ENCODE measurements around the gene MOSPD2. TPM values are rescaled to one million over a fixed set of nuclear protein-coding genes. Genes with fewer than 3 reads are reported as not detected.

The MOSPD2 gene
- 8.6 TPM for polyA plus RNA-seq (2013, experiment 1 of 2)
- 9.4 TPM for polyA plus RNA-seq (2013, experiment 2 of 2)

DNA sequence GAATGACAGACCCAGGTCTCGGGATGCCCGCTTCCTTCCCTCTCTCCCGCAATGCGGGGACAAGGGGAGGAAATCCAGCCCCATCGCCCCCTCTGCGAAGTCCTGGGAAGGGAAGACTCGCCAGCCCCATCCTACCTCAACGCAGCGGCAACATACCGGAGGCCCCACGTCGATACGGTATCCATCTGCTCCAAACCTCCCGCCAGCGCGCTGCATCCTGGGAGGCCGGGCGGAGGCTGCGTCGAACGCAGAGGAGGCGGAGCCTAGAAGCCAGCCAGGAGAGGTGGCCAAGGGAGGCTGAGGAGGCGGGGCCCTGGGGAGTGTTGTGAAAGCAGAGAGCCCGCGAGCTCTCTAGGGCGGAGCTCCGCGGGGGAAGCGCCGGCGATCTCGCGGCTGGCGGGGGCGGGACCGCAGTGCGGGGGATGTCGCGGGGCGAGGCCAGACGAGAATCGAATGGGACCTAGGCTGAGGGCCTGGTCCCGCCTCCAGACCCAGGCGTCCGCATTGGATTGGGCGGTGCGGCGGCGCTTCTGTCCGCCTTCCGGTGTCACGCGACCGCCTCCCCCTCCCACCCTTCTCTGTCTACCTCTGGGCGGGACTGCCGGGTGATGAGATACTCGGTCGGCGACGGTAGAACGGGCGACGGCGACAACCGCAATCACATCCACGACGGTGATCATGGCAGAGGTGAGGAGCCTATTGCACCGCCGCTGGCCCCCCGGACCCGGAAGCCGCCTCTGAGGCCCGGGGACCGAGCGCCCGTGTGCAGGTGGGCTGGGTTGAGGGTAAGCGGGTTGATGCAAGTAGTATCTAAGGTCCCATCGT, at the start of gene MOSPD2, which contains the start of gene FANCB:
MOSPD2 (plus strand) TSS at position 571 of the 825 bp plus-strand sequence; CDS start at position 679, 108 bp downstream.
FANCB (minus strand) TSS at position 219 of the 825 bp plus-strand sequence. CDS start 7,559 bp downstream, outside the sequence.
- H3K4ac ChIP-seq (ENCODE audit: low read depth, low read length), result peak within 1 kb of the TSS; percentile 4
- H3K4me1 ChIP-seq (ENCODE audit: control insufficient read depth, low read depth, low read length), result no peaks in the 10 kb centered on the region
- no peak within 1 kb of the TSS for H4K8ac ChIP-seq (ENCODE audit: low read depth, low read length)
- H3K79me2 ChIP-seq (ENCODE audit: control insufficient read depth, insufficient read depth, low read length), result peaks cover 10% of the 10 kb centered on the region
- H3K79me1 ChIP-seq (ENCODE audit: low read length), result no peaks in the 10 kb centered on the region
- H3K4me2 ChIP-seq (ENCODE audit: low read length), result peak within 1 kb of the TSS; percentile 64
- DNase-seq, result peak; percentile 97
- H3K56ac ChIP-seq (ENCODE audit: low read length), result peak within 1 kb of the TSS; percentile 91
- H3K4me3 ChIP-seq (ENCODE audit: low read length), result peak within 1 kb of the TSS; percentile 88
- H4K5ac ChIP-seq (ENCODE audit: low read length), result no peak within 1 kb of the TSS
- H3K27ac ChIP-seq (ENCODE audit: low read depth, low read length), result no peak within 1 kb of the TSS
- H3K27me3 ChIP-seq (ENCODE audit: insufficient read depth, low read length, poor library complexity), result no peaks in the 10 kb centered on the region
- no peak within 1 kb of the TSS for H2AK5ac ChIP-seq (ENCODE audit: low read length)
- H2BK15ac ChIP-seq (replicated peaks; ENCODE audit: low read depth), result no peak within 1 kb of the TSS
- H2BK5ac ChIP-seq (ENCODE audit: low read length), result no peak within 1 kb of the TSS
- H3K36me3 ChIP-seq (ENCODE audit: control insufficient read depth, insufficient read depth, low read length), result no peaks in the 10 kb centered on the region
- no peak within 1 kb of the TSS for H3K23ac ChIP-seq (ENCODE audit: low read length)
- H2BK120ac ChIP-seq (ENCODE audit: low read depth, low read length), result no peak within 1 kb of the TSS
- H3K9ac ChIP-seq (ENCODE audit: low read length), result peak within 1 kb of the TSS; percentile 81
- WGBS (ENCODE audit: extremely low coverage, insufficient coverage, low lambda C conversion rate), result no CpG with 5 or more reads among the region's 78 CpGs
- H3K18ac ChIP-seq (ENCODE audit: low read length), result peak within 1 kb of the TSS; percentile 85

DNA sequence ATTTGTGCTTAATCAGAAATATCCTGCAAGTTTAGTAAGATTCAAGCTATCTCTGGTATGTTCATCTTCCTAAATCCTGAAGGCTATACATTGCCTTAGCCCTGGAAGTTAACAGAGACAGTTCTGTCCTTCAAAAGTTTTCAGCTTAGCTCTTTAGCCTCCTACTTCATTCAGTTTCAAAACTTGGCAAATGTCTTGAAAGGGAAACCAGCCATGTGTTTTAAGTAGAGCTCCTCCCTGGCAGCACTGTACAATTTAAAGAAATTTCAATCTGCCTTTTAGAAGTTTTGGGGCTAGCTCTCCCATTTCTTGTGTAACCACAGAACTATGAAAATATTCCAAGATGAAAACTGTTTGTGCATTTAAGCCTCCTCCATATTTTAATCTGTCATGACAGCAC, 47.4 kb upstream of the MOSPD2 start:
- Histone ChIP-seq H3K4ac (ENCODE audit: low read depth, low read length) (no peak overlapping the region), H3K56ac (ENCODE audit: low read length) (no peak overlapping the region), H3K79me2 (ENCODE audit: control insufficient read depth, insufficient read depth, low read length) (no peaks in the 10 kb centered on the region), H3K36me3 (ENCODE audit: control insufficient read depth, insufficient read depth, low read length) (no peaks in the 10 kb centered on the region), H2AK5ac (ENCODE audit: low read length) (no peak overlapping the region), H3K27me3 (ENCODE audit: insufficient read depth, low read length, poor library complexity) (no peaks in the 10 kb centered on the region), H3K27ac (ENCODE audit: low read depth, low read length) (no peak overlapping the region), H4K8ac (ENCODE audit: low read depth, low read length) (no peak overlapping the region), H3K4me3 (ENCODE audit: low read length) (no peak overlapping the region), H3K4me1 (ENCODE audit: control insufficient read depth, low read depth, low read length) (no peaks in the 10 kb centered on the region), H2BK120ac (ENCODE audit: low read depth, low read length) (no peak overlapping the region), H2BK5ac (ENCODE audit: low read length) (no peak overlapping the region), H3K18ac (ENCODE audit: low read length) (no peak overlapping the region), H3K4me2 (ENCODE audit: low read length) (no peak overlapping the region), H3K79me1 (ENCODE audit: low read length) (no peaks in the 10 kb centered on the region), H2BK15ac (replicated peaks; ENCODE audit: low read depth) (no peak overlapping the region), H3K23ac (ENCODE audit: low read length) (no peak overlapping the region), H3K9ac (ENCODE audit: low read length) (no peak overlapping the region), H4K5ac (ENCODE audit: low read length) (no peak overlapping the region)
- no peak for DNase-seq

DNA sequence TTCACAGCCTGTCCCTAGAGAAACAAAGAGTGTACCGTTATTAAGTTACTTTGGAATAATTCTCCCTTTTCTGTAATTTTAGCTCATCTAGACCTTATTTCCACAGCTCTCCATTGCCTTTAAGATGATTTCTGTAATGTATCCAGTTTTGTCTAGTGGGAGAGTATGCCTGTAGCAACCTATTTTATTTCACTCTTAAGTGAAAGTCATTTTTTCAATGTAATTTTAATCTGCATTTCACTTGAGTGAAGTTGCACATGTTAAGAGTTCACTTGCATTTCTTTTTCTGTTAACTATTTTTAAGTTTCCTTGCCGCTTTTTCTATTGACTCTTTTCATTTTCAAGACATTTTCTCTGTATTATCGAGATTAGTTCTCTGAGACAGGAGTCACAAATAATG, 46.9 kb upstream of the MOSPD2 start:
- no CpG with 5 or more reads among the region's 3 CpGs for WGBS (ENCODE audit: extremely low coverage, insufficient coverage, low lambda C conversion rate)
- no peaks in the 10 kb centered on the region for H3K4me1 ChIP-seq (ENCODE audit: control insufficient read depth, low read depth, low read length)
- no peak overlapping the region for H2BK15ac ChIP-seq (replicated peaks; ENCODE audit: low read depth)
- no peak overlapping the region for H3K27ac ChIP-seq (ENCODE audit: low read depth, low read length)
- H2BK120ac ChIP-seq (ENCODE audit: low read depth, low read length), result no peak overlapping the region
- no peak overlapping the region for H4K5ac ChIP-seq (ENCODE audit: low read length)
- H3K36me3 ChIP-seq (ENCODE audit: control insufficient read depth, insufficient read depth, low read length), result no peaks in the 10 kb centered on the region
- no peak overlapping the region for H3K23ac ChIP-seq (ENCODE audit: low read length)
- H3K4ac ChIP-seq (ENCODE audit: low read depth, low read length), result no peak overlapping the region
- DNase-seq, result no peak
- no peak overlapping the region for H3K56ac ChIP-seq (ENCODE audit: low read length)
- no peaks in the 10 kb centered on the region for H3K27me3 ChIP-seq (ENCODE audit: insufficient read depth, low read length, poor library complexity)
- no peak overlapping the region for H3K4me2 ChIP-seq (ENCODE audit: low read length)
- no peak overlapping the region for H3K4me3 ChIP-seq (ENCODE audit: low read length)
- no peak overlapping the region for H4K8ac ChIP-seq (ENCODE audit: low read depth, low read length)
- H2AK5ac ChIP-seq (ENCODE audit: low read length), result no peak overlapping the region
- no peak overlapping the region for H3K9ac ChIP-seq (ENCODE audit: low read length)
- no peak overlapping the region for H2BK5ac ChIP-seq (ENCODE audit: low read length)
- no peak overlapping the region for H3K18ac ChIP-seq (ENCODE audit: low read length)
- no peaks in the 10 kb centered on the region for H3K79me1 ChIP-seq (ENCODE audit: low read length)
- H3K79me2 ChIP-seq (ENCODE audit: control insufficient read depth, insufficient read depth, low read length), result no peaks in the 10 kb centered on the region

DNA sequence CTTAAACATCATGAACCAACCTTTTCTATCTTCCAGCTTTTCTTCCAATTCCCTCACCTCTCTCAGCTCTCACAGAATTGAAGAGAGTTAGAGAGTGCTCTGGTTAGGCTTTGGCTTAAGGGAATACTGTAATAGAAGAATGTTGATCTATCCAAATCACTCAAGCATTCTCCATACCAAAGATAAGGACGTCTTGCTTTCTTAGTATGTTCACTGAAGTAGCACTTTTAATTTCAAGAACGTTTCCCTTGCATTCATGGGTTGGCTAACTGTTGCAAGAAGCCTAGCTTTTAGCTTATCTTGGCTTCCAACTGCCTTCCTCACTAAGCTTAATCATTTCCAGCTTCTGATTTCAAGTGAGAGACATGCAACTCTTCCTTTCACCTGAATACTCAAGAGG, 43.6 kb upstream of the MOSPD2 start:
- H3K9ac ChIP-seq (ENCODE audit: low read length), result no peak overlapping the region
- no peak overlapping the region for H2BK120ac ChIP-seq (ENCODE audit: low read depth, low read length)
- peak; percentile 12 for DNase-seq
- no peak overlapping the region for H3K4me3 ChIP-seq (ENCODE audit: low read length)
- no peak overlapping the region for H2AK5ac ChIP-seq (ENCODE audit: low read length)
- H2BK5ac ChIP-seq (ENCODE audit: low read length), result no peak overlapping the region
- H3K56ac ChIP-seq (ENCODE audit: low read length), result no peak overlapping the region
- no peaks in the 10 kb centered on the region for H3K36me3 ChIP-seq (ENCODE audit: control insufficient read depth, insufficient read depth, low read length)
- no peak overlapping the region for H2BK15ac ChIP-seq (replicated peaks; ENCODE audit: low read depth)
- H3K4me1 ChIP-seq (ENCODE audit: control insufficient read depth, low read depth, low read length), result no peaks in the 10 kb centered on the region
- no peak overlapping the region for H3K18ac ChIP-seq (ENCODE audit: low read length)
- H3K27me3 ChIP-seq (ENCODE audit: insufficient read depth, low read length, poor library complexity), result no peaks in the 10 kb centered on the region
- no peaks in the 10 kb centered on the region for H3K79me1 ChIP-seq (ENCODE audit: low read length)
- no peak overlapping the region for H3K23ac ChIP-seq (ENCODE audit: low read length)
- H3K79me2 ChIP-seq (ENCODE audit: control insufficient read depth, insufficient read depth, low read length), result no peaks in the 10 kb centered on the region
- H3K4me2 ChIP-seq (ENCODE audit: low read length), result no peak overlapping the region
- no peak overlapping the region for H4K5ac ChIP-seq (ENCODE audit: low read length)
- H4K8ac ChIP-seq (ENCODE audit: low read depth, low read length), result no peak overlapping the region
- no peak overlapping the region for H3K27ac ChIP-seq (ENCODE audit: low read depth, low read length)
- H3K4ac ChIP-seq (ENCODE audit: low read depth, low read length), result no peak overlapping the region
- WGBS (ENCODE audit: extremely low coverage, insufficient coverage, low lambda C conversion rate), result no CpG with 5 or more reads among the region's 2 CpGs

DNA sequence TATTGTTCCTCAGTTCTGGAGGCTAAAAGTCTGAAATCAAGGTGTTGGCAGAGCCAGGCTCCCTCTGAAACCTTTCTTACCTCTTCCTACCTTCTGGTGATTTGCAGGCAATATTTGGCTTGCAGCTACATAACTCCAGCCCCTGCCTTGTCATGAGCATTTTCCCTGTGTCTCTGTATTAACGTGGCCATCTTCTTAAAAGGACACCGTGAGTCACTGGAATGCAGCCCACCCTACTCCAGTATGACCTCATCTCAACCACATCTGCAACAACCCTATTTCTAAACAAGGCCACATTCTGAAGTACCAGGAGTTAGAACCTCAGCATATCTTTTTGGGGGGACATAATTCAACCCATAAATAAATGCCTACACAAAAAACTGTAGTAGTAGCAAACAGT, 41.1 kb upstream of the MOSPD2 start:
- Histone ChIP-seq H3K4ac (ENCODE audit: low read depth, low read length) (no peak overlapping the region), H3K27me3 (ENCODE audit: insufficient read depth, low read length, poor library complexity) (no peaks in the 10 kb centered on the region), H4K8ac (ENCODE audit: low read depth, low read length) (no peak overlapping the region), H3K18ac (ENCODE audit: low read length) (no peak overlapping the region), H3K79me1 (ENCODE audit: low read length) (no peaks in the 10 kb centered on the region), H3K56ac (ENCODE audit: low read length) (no peak overlapping the region), H3K79me2 (ENCODE audit: control insufficient read depth, insufficient read depth, low read length) (no peaks in the 10 kb centered on the region), H2AK5ac (ENCODE audit: low read length) (no peak overlapping the region), H3K4me1 (ENCODE audit: control insufficient read depth, low read depth, low read length) (no peaks in the 10 kb centered on the region), H3K9ac (ENCODE audit: low read length) (no peak overlapping the region), H4K5ac (ENCODE audit: low read length) (no peak overlapping the region), H3K4me3 (ENCODE audit: low read length) (no peak overlapping the region), H3K23ac (ENCODE audit: low read length) (no peak overlapping the region), H2BK5ac (ENCODE audit: low read length) (no peak overlapping the region), H2BK15ac (replicated peaks; ENCODE audit: low read depth) (no peak overlapping the region), H3K4me2 (ENCODE audit: low read length) (no peak overlapping the region), H2BK120ac (ENCODE audit: low read depth, low read length) (no peak overlapping the region), H3K27ac (ENCODE audit: low read depth, low read length) (no peak overlapping the region), H3K36me3 (ENCODE audit: control insufficient read depth, insufficient read depth, low read length) (no peaks in the 10 kb centered on the region)
- no CpG with 5 or more reads among the region's 2 CpGs for WGBS (ENCODE audit: extremely low coverage, insufficient coverage, low lambda C conversion rate)
- peak; percentile 13 for DNase-seq

DNA sequence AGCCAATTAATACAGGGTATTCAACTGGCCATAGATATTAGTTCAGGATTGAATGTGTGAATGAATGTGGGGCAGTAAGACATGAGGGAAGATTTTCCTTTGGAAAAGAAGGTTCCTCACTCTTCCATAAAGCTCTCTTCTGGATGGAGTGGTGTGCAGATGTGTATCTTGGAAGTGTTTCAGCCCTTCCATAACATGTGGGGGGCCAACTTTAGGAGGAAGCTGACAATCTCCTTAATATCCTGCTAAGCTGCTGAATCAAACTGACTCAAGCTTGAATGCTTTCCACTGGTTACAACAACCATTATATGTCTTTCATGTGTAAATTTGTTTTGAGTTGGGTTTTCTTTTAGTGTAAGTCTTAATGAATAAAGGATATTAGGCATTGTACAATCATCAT, 40.6 kb upstream of the MOSPD2 start:
- H3K18ac ChIP-seq (ENCODE audit: low read length), result no peak overlapping the region
- no peak overlapping the region for H4K8ac ChIP-seq (ENCODE audit: low read depth, low read length)
- no peak overlapping the region for H3K27ac ChIP-seq (ENCODE audit: low read depth, low read length)
- H3K4me1 ChIP-seq (ENCODE audit: control insufficient read depth, low read depth, low read length), result no peaks in the 10 kb centered on the region
- H2AK5ac ChIP-seq (ENCODE audit: low read length), result no peak overlapping the region
- no peaks in the 10 kb centered on the region for H3K79me2 ChIP-seq (ENCODE audit: control insufficient read depth, insufficient read depth, low read length)
- no peak overlapping the region for H2BK120ac ChIP-seq (ENCODE audit: low read depth, low read length)
- H2BK5ac ChIP-seq (ENCODE audit: low read length), result no peak overlapping the region
- no peak overlapping the region for H3K4ac ChIP-seq (ENCODE audit: low read depth, low read length)
- H3K9ac ChIP-seq (ENCODE audit: low read length), result no peak overlapping the region
- no peak overlapping the region for H2BK15ac ChIP-seq (replicated peaks; ENCODE audit: low read depth)
- H3K27me3 ChIP-seq (ENCODE audit: insufficient read depth, low read length, poor library complexity), result no peaks in the 10 kb centered on the region
- no peak overlapping the region for H3K56ac ChIP-seq (ENCODE audit: low read length)
- H3K4me3 ChIP-seq (ENCODE audit: low read length), result no peak overlapping the region
- no peaks in the 10 kb centered on the region for H3K36me3 ChIP-seq (ENCODE audit: control insufficient read depth, insufficient read depth, low read length)
- H3K4me2 ChIP-seq (ENCODE audit: low read length), result no peak overlapping the region
- H4K5ac ChIP-seq (ENCODE audit: low read length), result no peak overlapping the region
- no peak overlapping the region for H3K23ac ChIP-seq (ENCODE audit: low read length)
- H3K79me1 ChIP-seq (ENCODE audit: low read length), result no peaks in the 10 kb centered on the region
- no peak for DNase-seq
